ENCODE results near the gene MBD3. TPM values are rescaled to one million over a fixed set of nuclear protein-coding genes. Genes with fewer than 3 reads are reported as not detected.

The MBD3 gene
- 74.8 TPM for total RNA-seq

DNA sequence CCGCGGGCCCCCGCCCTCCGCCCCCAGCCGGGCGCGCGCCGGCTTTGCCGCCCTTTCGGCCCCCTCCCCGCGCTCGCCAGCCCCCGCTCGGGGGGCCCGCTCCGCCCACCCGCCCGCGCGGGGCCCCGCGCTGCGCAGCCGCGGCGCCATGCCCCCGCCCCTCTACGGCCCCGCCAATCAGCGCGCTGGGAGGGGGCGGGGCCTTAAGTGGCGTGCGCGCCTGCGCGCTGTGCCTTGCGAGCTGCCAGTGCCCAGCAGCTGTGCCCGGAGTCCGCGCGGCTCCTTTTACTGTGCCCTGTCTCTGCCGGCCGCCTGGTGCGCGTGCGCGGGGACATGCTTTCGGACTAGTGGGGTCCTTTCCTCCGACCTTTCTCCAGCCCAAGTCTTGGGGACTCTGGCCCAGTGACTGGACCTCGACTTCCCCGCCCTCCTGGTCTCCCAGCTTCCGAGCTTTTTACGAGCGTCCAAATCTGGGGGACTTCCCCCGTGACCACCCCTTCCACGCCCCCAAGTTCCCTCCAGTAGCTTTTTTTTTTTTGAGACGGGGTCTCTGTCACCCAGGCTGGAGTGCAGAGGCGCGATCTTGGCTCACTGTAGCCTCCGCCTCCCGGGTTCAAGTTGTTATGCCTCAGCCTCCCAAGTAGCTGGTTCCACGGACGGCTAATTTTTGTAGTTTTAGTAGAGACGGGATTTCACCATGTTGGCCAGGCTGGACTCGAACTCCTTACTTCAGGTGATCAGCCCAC lies at the start of gene MBD3:
MBD3 (minus strand) TSS at position 111 of the 746 bp plus-strand sequence. CDS start 234 bp downstream, outside the sequence.

DNA sequence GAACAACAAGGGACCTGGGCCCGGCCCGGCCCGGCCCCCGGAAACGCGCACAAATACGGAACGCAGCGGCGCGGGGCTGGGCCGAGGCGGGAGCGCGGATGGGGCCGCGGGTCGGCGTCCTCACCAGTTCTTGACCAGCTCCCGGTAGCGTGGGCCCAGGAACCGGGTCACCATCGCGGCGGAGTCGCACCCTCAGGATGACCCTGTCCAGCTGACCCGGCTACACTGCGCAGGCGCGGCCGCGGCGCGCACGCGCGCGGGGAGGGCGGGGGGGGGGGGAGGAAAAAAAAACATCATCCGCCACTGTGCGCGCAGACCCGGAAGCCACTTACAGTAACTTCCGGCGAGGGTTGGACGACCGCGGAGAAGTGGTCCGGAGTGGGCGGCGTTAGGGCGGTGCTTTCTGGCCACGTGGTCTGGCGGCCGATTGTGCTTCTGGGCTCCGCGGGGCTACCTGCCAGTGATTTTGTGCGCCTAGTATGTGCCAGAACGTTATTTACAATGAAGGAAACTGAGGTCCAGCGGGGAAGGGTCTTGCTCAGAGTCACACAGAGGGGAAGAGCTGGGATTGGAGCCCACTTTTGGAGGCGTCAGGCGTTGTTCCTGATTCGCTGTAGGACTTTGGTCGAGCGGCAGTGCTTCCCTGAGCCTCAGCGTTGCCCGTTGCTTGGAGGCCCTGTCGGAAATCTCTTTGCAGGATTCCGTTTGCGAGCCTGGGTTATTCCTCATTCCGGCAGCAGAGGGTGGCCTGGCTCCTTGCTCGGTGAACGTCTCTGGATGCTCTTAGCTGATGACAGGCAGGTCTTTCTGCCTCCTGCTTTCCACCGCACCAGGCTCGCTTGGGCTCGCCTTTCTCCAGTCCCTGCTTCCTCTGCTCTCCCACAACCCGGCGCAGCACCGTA lies 12.8 kb upstream of the MBD3 start, which contains the start of gene UQCR11:
UQCR11 (minus strand) TSS at position 227 of the 902 bp plus-strand sequence; CDS start at position 174, 53 bp downstream.

GRCh38 chr19:1568320-1569019 lies 24.2 kb downstream of the MBD3 start, which contains the start of gene MEX3D:
TSS of gene MEX3D (minus strand) at chr19:1568325. CDS start at chr19:1568058, 267 bp downstream.

Small RNA genes lying within 50 kb of the gene (small RNA-seq; reads per million reads assigned to genes)
- gene AC005943.2 (ENCODE audit: low replicate concordance) = not detected
- not detected for gene RN7SL477P (ENCODE audit: low replicate concordance)
- not detected for gene RNU6-1223P (ENCODE audit: low replicate concordance)

Other genes with a start within 250 kb of the MBD3 start
- gene NDUFS7, start 209.0 kb downstream of the MBD3 start, total RNA-seq = 83.7 TPM
- 63.8 TPM for gene GAMT, start 191.3 kb downstream of the MBD3 start, total RNA-seq
- gene DAZAP1, start 185.3 kb downstream of the MBD3 start, total RNA-seq = 59.6 TPM
- 697 TPM for gene RPS15, start 154.5 kb downstream of the MBD3 start, total RNA-seq
- 1.7 TPM for gene APC2, start 142.7 kb downstream of the MBD3 start, total RNA-seq
- 37.7 TPM for gene C19orf25, start 113.7 kb downstream of the MBD3 start, total RNA-seq
- gene PCSK4, start 102.5 kb downstream of the MBD3 start, total RNA-seq = 9.4 TPM
- 4.0 TPM for gene REEP6, start 101.7 kb downstream of the MBD3 start, total RNA-seq
- 2.7 TPM for gene ADAMTSL5, start 79.8 kb downstream of the MBD3 start, total RNA-seq
- gene PLK5, start 68.8 kb downstream of the MBD3 start, total RNA-seq = 0.12 TPM
- 52.7 TPM for gene MEX3D, start 24.5 kb downstream of the MBD3 start, total RNA-seq
- 49.7 TPM for gene UQCR11, start 12.6 kb upstream of the MBD3 start, total RNA-seq
- 80.4 TPM for gene TCF3, start 59.8 kb upstream of the MBD3 start, total RNA-seq
- gene ONECUT3, start 160.6 kb upstream of the MBD3 start, total RNA-seq = not detected
- 1.9 TPM for gene ATP8B3, start 219.4 kb upstream of the MBD3 start, total RNA-seq

All from metanephros (tissue), 2 donors.